HUES64 (cell line): ENCODE results near the gene BAIAP2.
A peak's percentile ranks its signal among the peaks of the same experiment; 100 is the strongest.

Experiments used
- H3K27ac ChIP-seq: 2 replicates; pipeline ENCODE4 v1.7.0; 2013; ENCODE audit warnings: low read depth, low read length, inconsistent platforms
- H3K27me3 ChIP-seq: 2 replicates; pipeline ENCODE4 v1.6.1; 2013; ENCODE audit warnings: mild to moderate bottlenecking, low read length; ENCODE audit not compliant: insufficient read depth
- H3K36me3 ChIP-seq: 2 replicates; pipeline ENCODE4 v1.6.1; 2013; ENCODE audit warnings: mild to moderate bottlenecking, low read length; ENCODE audit not compliant: insufficient read depth
- H3K4me1 ChIP-seq: 2 replicates; pipeline ENCODE4 v1.6.1; 2013; ENCODE audit warnings: mild to moderate bottlenecking, low read length, moderate library complexity; ENCODE audit not compliant: insufficient read depth
- H3K4me3 ChIP-seq: 2 replicates; pipeline ENCODE4 v1.5.1; 2013; ENCODE audit warnings: mild to moderate bottlenecking, low read length, moderate library complexity
- H3K9ac ChIP-seq: 2 replicates; pipeline ENCODE4 v1.6.1; 2013; ENCODE audit warnings: mild to moderate bottlenecking, low read depth, low read length
- H3K9me3 ChIP-seq: 2 replicates; pipeline ENCODE4 v1.6.1; 2013; ENCODE audit warnings: low read depth, low read length; ENCODE audit not compliant: insufficient read depth
- WGBS: fragments of 150-250, 120-280 bp; methylation state at CpG from one replicate; pipeline ENCODE4 v1.1.7; 2013; ENCODE audit warnings: missing lambda C conversion rate; 5-methylcytosine and 5-hydroxymethylcytosine counted together

The BAIAP2 gene

GRCh38 chr17:81002409-81003361 is 32.3 kb upstream of the BAIAP2 start:
- H3K27ac ChIP-seq = no peak overlapping the region
- no peak overlapping the region for H3K9ac ChIP-seq
- no peak overlapping the region for H3K4me3 ChIP-seq
- H3K36me3 ChIP-seq = peaks cover 15% of the 10 kb centered on the region
- no peaks in the 10 kb centered on the region for H3K9me3 ChIP-seq
- H3K27me3 ChIP-seq = peaks cover 44% of the 10 kb centered on the region
- no peaks in the 10 kb centered on the region for H3K4me1 ChIP-seq
- WGBS = 85% methylated on average over 20 of the region's 21 CpGs

- H3K9me3 ChIP-seq = no peaks in the 10 kb centered on the region
- H3K4me1 ChIP-seq = no peaks in the 10 kb centered on the region
- peaks cover 44% of the 10 kb centered on the region for H3K27me3 ChIP-seq
- no peak overlapping the region for H3K27ac ChIP-seq
- H3K36me3 ChIP-seq = peaks cover 6% of the 10 kb centered on the region; the same call in 1 of the 2 replicates
- WGBS = 5% methylated on average over 64 of the region's 72 CpGs
- H3K9ac ChIP-seq = no peak overlapping the region; the same call in 1 of the 2 replicates
- H3K4me3 ChIP-seq = peak overlapping the region; percentile 42
Measured at GRCh38 chr17:81003711-81004475, 31.1 kb upstream of the BAIAP2 start.

- H3K4me3 ChIP-seq = no peak overlapping the region
- WGBS = 83% methylated on average over 10 of the region's 10 CpGs
- H3K36me3 ChIP-seq = no peaks in the 10 kb centered on the region
- H3K9me3 ChIP-seq = peaks cover 6% of the 10 kb centered on the region
- no peaks in the 10 kb centered on the region for H3K4me1 ChIP-seq
- no peak overlapping the region for H3K27ac ChIP-seq
- H3K9ac ChIP-seq = no peak overlapping the region
- peaks cover 44% of the 10 kb centered on the region for H3K27me3 ChIP-seq
Measured at GRCh38 chr17:81006891-81007290, 28.1 kb upstream of the BAIAP2 start.

- peaks cover 8% of the 10 kb centered on the region for H3K9me3 ChIP-seq
- peaks cover 34% of the 10 kb centered on the region for H3K27me3 ChIP-seq
- H3K4me1 ChIP-seq = no peaks in the 10 kb centered on the region
- H3K9ac ChIP-seq = no peak overlapping the region
- WGBS = 86% methylated on average over 11 of the region's 11 CpGs
- no peak overlapping the region for H3K4me3 ChIP-seq
- H3K27ac ChIP-seq = no peak overlapping the region
- no peaks in the 10 kb centered on the region for H3K36me3 ChIP-seq
Measured at GRCh38 chr17:81008140-81008539, 26.8 kb upstream of the BAIAP2 start.

GRCh38 chr17:81009136-81009535 is 25.8 kb upstream of the BAIAP2 start:
- WGBS = 89% methylated on average over 14 of the region's 14 CpGs
- no peak overlapping the region for H3K4me3 ChIP-seq
- H3K9me3 ChIP-seq = peaks cover 8% of the 10 kb centered on the region
- no peaks in the 10 kb centered on the region for H3K4me1 ChIP-seq
- H3K9ac ChIP-seq = no peak overlapping the region
- H3K36me3 ChIP-seq = no peaks in the 10 kb centered on the region
- H3K27ac ChIP-seq = no peak overlapping the region
- peaks cover 26% of the 10 kb centered on the region for H3K27me3 ChIP-seq

- H3K4me1 ChIP-seq = no peaks in the 10 kb centered on the region
- no peaks in the 10 kb centered on the region for H3K36me3 ChIP-seq
- H3K4me3 ChIP-seq = no peak overlapping the region
- H3K27ac ChIP-seq = no peak overlapping the region
- H3K9ac ChIP-seq = no peak overlapping the region
- H3K27me3 ChIP-seq = peaks cover 10% of the 10 kb centered on the region
- WGBS = 93% methylated on average over 2 of the region's 2 CpGs
- peaks cover 8% of the 10 kb centered on the region for H3K9me3 ChIP-seq
Measured at GRCh38 chr17:81010935-81011334, 24.0 kb upstream of the BAIAP2 start.

- peaks cover 12% of the 10 kb centered on the region for H3K9me3 ChIP-seq
- no peaks in the 10 kb centered on the region for H3K36me3 ChIP-seq
- H3K27ac ChIP-seq = no peak overlapping the region
- no peak overlapping the region for H3K4me3 ChIP-seq
- no peaks in the 10 kb centered on the region for H3K4me1 ChIP-seq
- H3K9ac ChIP-seq = no peak overlapping the region
- 83% methylated on average over 3 of the region's 3 CpGs for WGBS
- H3K27me3 ChIP-seq = peaks cover 2% of the 10 kb centered on the region
Measured at GRCh38 chr17:81011951-81012350, 23.0 kb upstream of the BAIAP2 start.

GRCh38 chr17:81012574-81013447 is 22.1 kb upstream of the BAIAP2 start:
- no peaks in the 10 kb centered on the region for H3K36me3 ChIP-seq
- H3K9me3 ChIP-seq = peaks cover 12% of the 10 kb centered on the region
- H3K9ac ChIP-seq = no peak overlapping the region
- H3K27me3 ChIP-seq = no peaks in the 10 kb centered on the region
- H3K27ac ChIP-seq = no peak overlapping the region
- H3K4me1 ChIP-seq = no peaks in the 10 kb centered on the region
- WGBS = 83% methylated on average over 13 of the region's 13 CpGs
- H3K4me3 ChIP-seq = no peak overlapping the region

GRCh38 chr17:81013642-81014041 is 21.3 kb upstream of the BAIAP2 start:
- Histone ChIP-seq H3K27me3 (no peaks in the 10 kb centered on the region), H3K36me3 (no peaks in the 10 kb centered on the region), H3K4me1 (no peaks in the 10 kb centered on the region), H3K9me3 (peaks cover 12% of the 10 kb centered on the region), H3K27ac (no peak overlapping the region), H3K4me3 (no peak overlapping the region), H3K9ac (no peak overlapping the region)
- 70% methylated on average over 6 of the region's 6 CpGs for WGBS

- Histone ChIP-seq H3K27ac (no peak overlapping the region), H3K36me3 (no peaks in the 10 kb centered on the region), H3K27me3 (no peaks in the 10 kb centered on the region; the same call in 1 of the 2 replicates), H3K4me1 (no peaks in the 10 kb centered on the region), H3K4me3 (no peak overlapping the region), H3K9me3 (peaks cover 12% of the 10 kb centered on the region), H3K9ac (no peak overlapping the region)
- 96% methylated on average over 1 of the region's 1 CpG for WGBS
Measured at GRCh38 chr17:81015136-81015535, 19.8 kb upstream of the BAIAP2 start.
